HEK293 (cell line): ENCODE results near the gene COA3.

Source experiments
- ATF2 ChIP-seq: fragments of 450-650 bp; formaldehyde crosslinking; IDR thresholded peaks from 2 replicates; pipeline ENCODE4 v1.5.1; 2016; ENCODE audit warnings: missing biosample characterization, missing genetic modification characterization, low read depth
- REPIN1 ChIP-seq: fragments of 450-650 bp; formaldehyde crosslinking; IDR thresholded peaks from 2 replicates; pipeline ENCODE4 v1.5.1; 2017; ENCODE audit warnings: missing biosample characterization, missing genetic modification characterization, low read depth
- ZNF184 ChIP-seq: fragments of 450-650 bp; IDR thresholded peaks from 2 replicates; pipeline ENCODE4 v1.5.1; 2018; ENCODE audit warnings: missing biosample characterization, mild to moderate bottlenecking, missing genetic modification characterization
- ZNF530 ChIP-seq: fragments of 450-650 bp; formaldehyde crosslinking; IDR thresholded peaks from 2 replicates; pipeline ENCODE4 v1.5.1; 2016; ENCODE audit warnings: low read depth, missing biosample characterization, missing genetic modification characterization
- ZNF600 ChIP-seq: fragments of 450-650 bp; formaldehyde crosslinking; IDR thresholded peaks from 2 replicates; pipeline ENCODE4 v1.5.1; 2016; ENCODE audit warnings: missing biosample characterization, missing genetic modification characterization
- TF ChIP-seq, protein P1 (sequence below): fragments of 450-650 bp; formaldehyde crosslinking; IDR thresholded peaks from 2 replicates; pipeline ENCODE4 v1.5.1; 2016; ENCODE audit warnings: missing biosample characterization, missing genetic modification characterization
- TF ChIP-seq, protein P2 (sequence below): fragments of 450-650 bp; formaldehyde crosslinking; IDR thresholded peaks from 2 replicates; pipeline ENCODE4 v1.5.1; 2016; ENCODE audit warnings: missing biosample characterization, missing genetic modification characterization
- TF ChIP-seq, protein P3 (sequence below): IDR thresholded peaks from 2 replicates; pipeline ENCODE4 v1.6.1; 2011; ENCODE audit warnings: mild to moderate bottlenecking, low read depth, low read length, borderline replicate concordance

DNA sequence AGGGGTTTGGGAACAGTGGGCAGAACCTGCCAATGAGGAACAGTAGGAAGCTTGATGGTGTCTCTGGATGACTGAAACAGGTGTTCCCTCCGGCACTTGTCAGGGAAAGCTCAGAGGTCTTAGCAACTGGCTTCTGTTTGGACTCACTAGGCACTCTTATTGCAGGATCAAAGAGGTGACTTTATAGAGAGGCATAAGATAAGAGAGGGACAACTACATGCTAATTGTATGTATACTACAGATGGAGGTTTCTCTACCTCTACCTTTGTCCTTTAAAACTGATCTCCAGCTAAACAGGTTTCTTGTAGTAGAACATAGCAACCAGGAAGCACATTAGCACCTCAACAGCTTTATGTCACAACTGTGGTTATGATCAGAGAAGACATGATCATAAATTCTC lies 7.7 kb upstream of the COA3 start:
- TF ChIP-seq, protein P1, sequence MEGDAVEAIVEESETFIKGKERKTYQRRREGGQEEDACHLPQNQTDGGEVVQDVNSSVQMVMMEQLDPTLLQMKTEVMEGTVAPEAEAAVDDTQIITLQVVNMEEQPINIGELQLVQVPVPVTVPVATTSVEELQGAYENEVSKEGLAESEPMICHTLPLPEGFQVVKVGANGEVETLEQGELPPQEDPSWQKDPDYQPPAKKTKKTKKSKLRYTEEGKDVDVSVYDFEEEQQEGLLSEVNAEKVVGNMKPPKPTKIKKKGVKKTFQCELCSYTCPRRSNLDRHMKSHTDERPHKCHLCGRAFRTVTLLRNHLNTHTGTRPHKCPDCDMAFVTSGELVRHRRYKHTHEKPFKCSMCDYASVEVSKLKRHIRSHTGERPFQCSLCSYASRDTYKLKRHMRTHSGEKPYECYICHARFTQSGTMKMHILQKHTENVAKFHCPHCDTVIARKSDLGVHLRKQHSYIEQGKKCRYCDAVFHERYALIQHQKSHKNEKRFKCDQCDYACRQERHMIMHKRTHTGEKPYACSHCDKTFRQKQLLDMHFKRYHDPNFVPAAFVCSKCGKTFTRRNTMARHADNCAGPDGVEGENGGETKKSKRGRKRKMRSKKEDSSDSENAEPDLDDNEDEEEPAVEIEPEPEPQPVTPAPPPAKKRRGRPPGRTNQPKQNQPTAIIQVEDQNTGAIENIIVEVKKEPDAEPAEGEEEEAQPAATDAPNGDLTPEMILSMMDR (tag by site-specific recombination) = no peak
- TF ChIP-seq, protein P2, sequence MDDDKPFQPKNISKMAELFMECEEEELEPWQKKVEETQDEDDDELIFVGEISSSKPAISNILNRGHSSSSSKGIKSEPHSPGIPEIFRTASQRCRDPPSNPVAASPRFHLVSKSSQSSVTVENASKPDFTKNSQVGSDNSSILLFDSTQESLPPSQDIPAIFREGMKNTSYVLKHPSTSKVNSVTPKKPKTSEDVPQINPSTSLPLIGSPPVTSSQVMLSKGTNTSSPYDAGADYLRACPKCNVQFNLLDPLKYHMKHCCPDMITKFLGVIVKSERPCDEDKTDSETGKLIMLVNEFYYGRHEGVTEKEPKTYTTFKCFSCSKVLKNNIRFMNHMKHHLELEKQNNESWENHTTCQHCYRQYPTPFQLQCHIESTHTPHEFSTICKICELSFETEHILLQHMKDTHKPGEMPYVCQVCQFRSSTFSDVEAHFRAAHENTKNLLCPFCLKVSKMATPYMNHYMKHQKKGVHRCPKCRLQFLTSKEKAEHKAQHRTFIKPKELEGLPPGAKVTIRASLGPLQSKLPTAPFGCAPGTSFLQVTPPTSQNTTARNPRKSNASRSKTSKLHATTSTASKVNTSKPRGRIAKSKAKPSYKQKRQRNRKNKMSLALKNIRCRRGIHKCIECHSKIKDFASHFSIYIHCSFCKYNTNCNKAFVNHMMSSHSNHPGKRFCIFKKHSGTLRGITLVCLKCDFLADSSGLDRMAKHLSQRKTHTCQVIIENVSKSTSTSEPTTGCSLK (tag by site-specific recombination) = no peak
- TF ChIP-seq ZNF184 (tag by site-specific recombination) = no peak
- no peak for TF ChIP-seq ZNF600
- no peak for TF ChIP-seq ZNF530 (tag by site-specific recombination)
- TF ChIP-seq, protein P3, sequence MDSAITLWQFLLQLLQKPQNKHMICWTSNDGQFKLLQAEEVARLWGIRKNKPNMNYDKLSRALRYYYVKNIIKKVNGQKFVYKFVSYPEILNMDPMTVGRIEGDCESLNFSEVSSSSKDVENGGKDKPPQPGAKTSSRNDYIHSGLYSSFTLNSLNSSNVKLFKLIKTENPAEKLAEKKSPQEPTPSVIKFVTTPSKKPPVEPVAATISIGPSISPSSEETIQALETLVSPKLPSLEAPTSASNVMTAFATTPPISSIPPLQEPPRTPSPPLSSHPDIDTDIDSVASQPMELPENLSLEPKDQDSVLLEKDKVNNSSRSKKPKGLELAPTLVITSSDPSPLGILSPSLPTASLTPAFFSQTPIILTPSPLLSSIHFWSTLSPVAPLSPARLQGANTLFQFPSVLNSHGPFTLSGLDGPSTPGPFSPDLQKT = no peak
- TF ChIP-seq ATF2 (tag by site-specific recombination) = no peak
- TF ChIP-seq REPIN1 (tag by site-specific recombination) = no peak
